Cardiac fibroblast (primary cell): ENCODE measurements around the gene SLC37A1.

Experiments used
- DNase-seq, 2 donors: peaks; one replicate each; pipeline versions ENCODE4 v3.0.0 to v3.0.0-alpha.2; 2010; ENCODE audit warnings: low read depth in 2 of 2
- H3K4me3 ChIP-seq, 2 donors: replicated peaks in 1 of 2; 1 replicate in 1 of 2; 2 replicates in 1 of 2; pipeline ENCODE4 v1.5.1; 2011; ENCODE audit warnings: low read depth in 2 of 2, low read length in 2 of 2, mild to moderate bottlenecking in 2 of 2, moderate library complexity in 1 of 2
- TF ChIP-seq, protein P1 (sequence below): IDR thresholded peaks from one replicate; pipeline ENCODE4 v1.5.1; 2011; ENCODE audit warnings: low read depth, mild to moderate bottlenecking, low read length, inconsistent platforms

Gene SLC37A1

DNA sequence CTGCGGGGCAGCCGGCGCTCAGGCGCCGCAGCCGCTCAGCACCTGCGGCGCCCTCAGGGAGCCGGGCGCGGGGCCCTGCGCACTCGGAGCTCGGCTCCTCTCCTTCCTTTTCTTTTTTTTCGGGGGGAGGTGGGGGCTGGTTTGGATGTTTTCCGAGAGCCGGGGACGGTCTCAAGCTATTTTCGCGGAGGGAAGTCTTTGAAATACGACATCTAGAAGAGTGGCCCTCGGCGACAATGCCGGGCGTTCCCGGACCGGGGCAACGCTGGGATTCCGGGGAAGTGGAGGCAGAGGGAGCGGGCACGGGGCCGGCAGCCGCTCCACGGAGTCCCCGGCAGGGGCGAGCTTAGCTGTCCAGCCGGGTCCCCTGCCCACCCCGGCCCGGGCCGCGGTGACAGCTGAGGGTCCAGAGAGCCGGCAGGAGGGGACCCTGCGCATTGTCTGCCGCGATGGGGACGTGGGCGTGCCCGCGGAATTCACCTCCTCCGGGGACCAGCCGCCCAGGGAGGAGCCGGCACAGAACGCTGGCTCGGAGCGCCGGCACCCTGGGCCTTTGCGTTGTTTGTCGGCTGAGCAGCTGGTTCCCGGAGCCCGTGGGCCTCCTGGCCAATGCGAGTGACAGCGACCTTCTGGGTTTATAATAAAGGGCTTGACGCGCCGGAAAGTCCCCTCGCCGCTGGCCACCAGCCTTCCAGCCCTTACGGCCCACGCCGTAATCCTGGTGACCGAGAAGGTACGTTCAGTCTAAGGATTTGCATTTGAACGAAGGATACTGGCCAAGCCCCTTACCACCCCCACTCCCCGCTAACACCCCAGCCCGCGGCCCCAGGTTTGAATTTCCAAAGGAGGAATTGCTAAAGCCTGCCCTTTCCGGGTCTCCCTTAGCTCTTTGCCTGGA is 582 bp downstream of the SLC37A1 start:
- DNase-seq = peak in 1 of 2 donors; percentile 36

DNA sequence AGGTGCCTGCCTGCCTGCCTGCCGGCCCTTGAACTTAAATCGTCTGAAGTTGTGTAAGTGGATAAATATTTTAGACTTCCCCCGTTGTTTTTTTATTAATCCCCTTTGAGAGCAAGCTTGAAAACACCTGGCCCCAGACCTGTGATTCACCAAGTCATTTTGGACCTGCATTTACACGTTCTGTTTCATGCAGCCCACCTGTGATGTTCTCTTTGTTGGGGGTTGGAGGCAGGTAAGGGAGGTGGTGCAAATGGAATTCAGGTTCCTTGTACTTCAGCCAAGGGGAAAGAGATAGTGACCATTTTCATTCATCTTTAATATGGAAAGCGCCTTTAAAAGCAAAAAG is 1.2 kb downstream of the SLC37A1 start:
- DNase-seq = peak in 1 of 2 donors; percentile 27
- H3K4me3 ChIP-seq = peak overlapping the region in 1 of 2 donors; percentile 63
- TF ChIP-seq, protein P1, sequence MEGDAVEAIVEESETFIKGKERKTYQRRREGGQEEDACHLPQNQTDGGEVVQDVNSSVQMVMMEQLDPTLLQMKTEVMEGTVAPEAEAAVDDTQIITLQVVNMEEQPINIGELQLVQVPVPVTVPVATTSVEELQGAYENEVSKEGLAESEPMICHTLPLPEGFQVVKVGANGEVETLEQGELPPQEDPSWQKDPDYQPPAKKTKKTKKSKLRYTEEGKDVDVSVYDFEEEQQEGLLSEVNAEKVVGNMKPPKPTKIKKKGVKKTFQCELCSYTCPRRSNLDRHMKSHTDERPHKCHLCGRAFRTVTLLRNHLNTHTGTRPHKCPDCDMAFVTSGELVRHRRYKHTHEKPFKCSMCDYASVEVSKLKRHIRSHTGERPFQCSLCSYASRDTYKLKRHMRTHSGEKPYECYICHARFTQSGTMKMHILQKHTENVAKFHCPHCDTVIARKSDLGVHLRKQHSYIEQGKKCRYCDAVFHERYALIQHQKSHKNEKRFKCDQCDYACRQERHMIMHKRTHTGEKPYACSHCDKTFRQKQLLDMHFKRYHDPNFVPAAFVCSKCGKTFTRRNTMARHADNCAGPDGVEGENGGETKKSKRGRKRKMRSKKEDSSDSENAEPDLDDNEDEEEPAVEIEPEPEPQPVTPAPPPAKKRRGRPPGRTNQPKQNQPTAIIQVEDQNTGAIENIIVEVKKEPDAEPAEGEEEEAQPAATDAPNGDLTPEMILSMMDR = no peak

More for the DNA sequence above, 582 bp downstream of the SLC37A1 start:
- TF ChIP-seq, protein P1 = no peak
- H3K4me3 ChIP-seq = peak overlapping the region; percentile 63 to 67

DNA sequence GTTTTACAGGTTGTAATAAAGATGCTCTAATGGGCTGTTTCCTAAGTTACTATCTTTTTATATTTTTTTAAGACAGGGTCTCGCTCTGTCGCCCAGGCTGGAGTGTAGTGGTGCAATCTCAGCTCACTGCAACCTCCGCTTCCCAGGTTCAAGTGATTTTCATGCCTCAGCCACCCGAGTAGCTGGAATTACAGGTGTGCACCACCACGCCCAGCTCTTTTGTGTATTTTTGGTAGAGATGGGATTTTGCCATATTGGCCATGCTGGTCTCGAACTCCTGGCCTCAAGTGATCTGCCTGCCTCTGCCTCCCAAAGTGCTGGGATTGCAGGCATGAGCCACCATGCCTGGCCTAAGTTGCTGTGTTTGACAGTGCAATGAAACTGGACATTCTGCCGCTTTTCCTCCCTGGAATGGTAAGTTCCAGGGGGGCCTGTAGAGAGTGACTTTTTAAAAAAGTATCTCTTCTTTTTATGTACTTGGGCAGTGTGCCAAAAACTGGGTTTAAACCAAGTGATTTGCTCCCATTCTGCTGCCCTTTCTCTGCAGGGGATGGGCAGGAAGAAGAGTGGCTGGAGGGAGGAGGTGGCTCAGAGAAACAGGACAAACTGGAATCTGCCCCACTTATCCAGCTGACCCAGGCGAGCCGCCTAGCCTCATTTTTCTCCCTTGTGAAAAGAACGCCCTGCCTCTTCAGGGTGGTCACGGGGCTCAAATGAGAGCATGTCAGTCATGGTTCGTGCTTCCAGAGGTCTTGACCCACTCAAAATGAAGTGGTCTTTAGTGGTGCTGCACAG is 2.3 kb downstream of the SLC37A1 start:
- H3K4me3 ChIP-seq = no peak overlapping the region
- no peak for DNase-seq

DNA sequence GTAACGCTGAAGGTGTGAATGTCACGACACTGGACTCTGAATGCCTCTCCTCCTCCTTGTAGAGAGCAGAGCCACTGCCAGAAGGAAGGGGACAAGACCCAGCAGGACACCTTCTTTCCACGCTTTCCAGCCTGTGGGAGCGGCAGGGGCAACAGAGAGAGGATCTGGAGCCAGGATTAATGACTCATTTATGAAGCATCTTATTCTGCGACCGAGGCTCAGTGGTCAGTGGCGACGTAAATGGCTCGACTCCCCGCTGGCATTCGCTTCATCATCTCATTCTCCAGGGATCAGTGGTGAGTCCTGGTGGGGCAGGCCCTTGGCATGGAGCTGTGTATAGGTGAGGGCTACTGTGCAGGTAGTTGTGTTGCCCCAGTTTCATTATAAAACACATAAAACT is 4.6 kb downstream of the SLC37A1 start:
- TF ChIP-seq, protein P1 = no peak
- DNase-seq = peak; percentile 52 to 79
- H3K4me3 ChIP-seq = no peak overlapping the region

More for the DNA sequence above, 2.3 kb downstream of the SLC37A1 start:
- TF ChIP-seq, protein P1 = no peak

DNA sequence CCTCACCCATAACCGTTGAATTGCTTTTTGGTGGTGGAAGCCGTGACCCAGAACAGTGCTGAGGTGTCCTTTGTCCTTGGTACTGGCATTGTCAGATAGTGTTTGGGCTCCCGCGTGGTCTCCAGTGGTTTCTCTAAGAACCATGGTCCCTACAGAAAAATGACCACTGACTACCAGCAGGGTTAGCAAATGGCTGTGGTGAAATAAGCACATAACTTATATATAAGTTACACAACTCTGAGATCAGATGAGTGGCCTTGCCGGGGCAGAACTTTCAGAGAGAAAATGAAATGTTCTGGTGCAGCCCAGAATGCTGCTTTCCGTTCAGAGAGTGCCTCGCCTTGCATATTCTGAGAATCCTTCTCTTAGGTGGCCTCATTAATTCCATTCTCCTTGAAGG is 5.0 kb downstream of the SLC37A1 start:
- TF ChIP-seq, protein P1 = no peak
- no peak overlapping the region for H3K4me3 ChIP-seq
- peak in 1 of 2 donors; percentile 32 for DNase-seq

DNA sequence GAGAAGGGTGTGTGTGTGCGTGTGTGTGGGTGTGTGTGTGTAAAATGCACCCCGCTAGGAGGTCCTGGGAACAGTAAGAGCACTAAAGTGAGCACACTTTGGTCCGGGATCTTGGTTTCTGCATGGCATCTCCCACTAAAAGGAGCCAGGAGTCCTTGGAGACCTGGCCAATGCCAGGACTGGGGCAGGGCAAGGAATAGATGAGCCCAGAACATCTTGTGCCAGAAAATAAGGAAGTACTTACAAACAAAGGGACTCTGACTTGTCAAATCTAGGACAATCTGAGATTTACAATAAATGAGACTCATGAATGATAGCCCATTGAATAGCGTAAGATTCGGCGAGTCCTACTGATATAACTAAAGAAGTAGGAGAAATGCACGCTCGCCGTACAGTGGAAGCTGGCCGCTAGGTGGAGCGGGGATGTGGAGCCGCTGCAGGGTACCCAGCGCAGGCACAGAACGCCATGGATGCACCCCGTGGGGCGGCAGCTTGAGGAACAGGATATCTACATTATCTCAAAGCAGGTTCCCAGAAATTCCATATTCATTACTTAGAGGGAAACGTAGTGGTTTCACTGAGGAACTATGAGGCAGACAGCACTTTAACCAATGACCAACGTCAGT is 7.1 kb downstream of the SLC37A1 start:
- DNase-seq = no peak
- no peak overlapping the region for H3K4me3 ChIP-seq
- TF ChIP-seq, protein P1 = peak; percentile 34
